GM03348 (cell line): ENCODE data around the gene FREY1.

Source experiments
- DNase-seq: peaks from one replicate; pipeline ENCODE4 v3.0.0; 2012; ENCODE audit warnings: low spot score

The FREY1 gene

GRCh38 chr11:45928535-45929215, 21.6 kb upstream of the FREY1 start:
- DNase-seq = no peak

- DNase-seq = no peak
These were observed 20.8 kb upstream of the FREY1 start for GRCh38 chr11:45927684-45928413.

- no peak for DNase-seq
These were observed 20.2 kb upstream of the FREY1 start for GRCh38 chr11:45927332-45927683.

GRCh38 chr11:45926536-45927331, 19.7 kb upstream of the FREY1 start:
- DNase-seq = no peak

GRCh38 chr11:45926001-45926401, 18.9 kb upstream of the FREY1 start:
- DNase-seq = no peak

- no peak for DNase-seq
These were observed 18.5 kb upstream of the FREY1 start for GRCh38 chr11:45925550-45925949.

- no peak for DNase-seq
These were observed 17.9 kb upstream of the FREY1 start for GRCh38 chr11:45924927-45925326.

- DNase-seq = no peak
These were observed 17.2 kb upstream of the FREY1 start for GRCh38 chr11:45924036-45924915.

GRCh38 chr11:45922425-45923082, 15.5 kb upstream of the FREY1 start, which contains the start of gene LARGE2:
TSS of gene LARGE2 (plus strand) at chr11:45922656. CDS start at chr11:45922883, 227 bp downstream.
- DNase-seq = no peak

- no peak for DNase-seq
These were observed 14.7 kb upstream of the FREY1 start for GRCh38 chr11:45921561-45922424.

- no peak for DNase-seq
These were observed 13.7 kb upstream of the FREY1 start for GRCh38 chr11:45920531-45921477.

GRCh38 chr11:45919806-45920530, 12.9 kb upstream of the FREY1 start:
- no peak for DNase-seq

GRCh38 chr11:45918962-45919675, 12.0 kb upstream of the FREY1 start:
- no peak for DNase-seq

GRCh38 chr11:45918331-45918941, 11.4 kb upstream of the FREY1 start:
- peak; percentile 96 for DNase-seq

- DNase-seq = peak; percentile 99
These were observed 10.7 kb upstream of the FREY1 start, which contains the start of gene PEX16 for GRCh38 chr11:45917623-45918330. TSS of gene PEX16 (minus strand) at chr11:45917877. CDS start at chr11:45917811, 66 bp downstream.

GRCh38 chr11:45917286-45917622, 10.2 kb upstream of the FREY1 start:
- no peak for DNase-seq

- DNase-seq = no peak
These were observed 8.4 kb upstream of the FREY1 start for GRCh38 chr11:45915446-45915845.
